ENCODE data around the gene HOOK2. TPM values are rescaled to one million over a fixed set of nuclear protein-coding genes. Genes with fewer than 3 reads are reported as not detected.
A peak's percentile ranks its signal among the peaks of the same experiment; 100 is the strongest.

HOOK2 gene
- total and polyA plus RNA-seq, 9 of the 15 experiments (the other 6 are each of a cell fraction or from before 2014, with no cell fraction given): 1.3 to 17.2 (median 9.9) TPM

- TF ChIP-seq, protein P1, sequence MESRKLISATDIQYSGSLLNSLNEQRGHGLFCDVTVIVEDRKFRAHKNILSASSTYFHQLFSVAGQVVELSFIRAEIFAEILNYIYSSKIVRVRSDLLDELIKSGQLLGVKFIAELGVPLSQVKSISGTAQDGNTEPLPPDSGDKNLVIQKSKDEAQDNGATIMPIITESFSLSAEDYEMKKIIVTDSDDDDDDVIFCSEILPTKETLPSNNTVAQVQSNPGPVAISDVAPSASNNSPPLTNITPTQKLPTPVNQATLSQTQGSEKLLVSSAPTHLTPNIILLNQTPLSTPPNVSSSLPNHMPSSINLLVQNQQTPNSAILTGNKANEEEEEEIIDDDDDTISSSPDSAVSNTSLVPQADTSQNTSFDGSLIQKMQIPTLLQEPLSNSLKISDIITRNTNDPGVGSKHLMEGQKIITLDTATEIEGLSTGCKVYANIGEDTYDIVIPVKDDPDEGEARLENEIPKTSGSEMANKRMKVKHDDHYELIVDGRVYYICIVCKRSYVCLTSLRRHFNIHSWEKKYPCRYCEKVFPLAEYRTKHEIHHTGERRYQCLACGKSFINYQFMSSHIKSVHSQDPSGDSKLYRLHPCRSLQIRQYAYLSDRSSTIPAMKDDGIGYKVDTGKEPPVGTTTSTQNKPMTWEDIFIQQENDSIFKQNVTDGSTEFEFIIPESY (CRISPR knock-in tag; IDR thresholded peaks at IDR 0.05): peak; percentile 77
- TF ChIP-seq MIER1 (IDR thresholded peaks at IDR 0.05; ENCODE audit: low read depth) (peak; percentile 40; the same call in 1 of the 2 replicates), HIVEP1 (CRISPR knock-in tag; IDR thresholded peaks at IDR 0.05) (no peak), DMBX1 (CRISPR knock-in tag; IDR thresholded peaks at IDR 0.05; ENCODE audit: borderline replicate concordance) (no peak), U2AF2 (optimal IDR thresholded peaks at IDR 0.05; ENCODE audit: low read depth, low read length) (no peak), KAT7 (CRISPR knock-in tag; IDR thresholded peaks at IDR 0.05; ENCODE audit: borderline replicate concordance) (0 out of 2 replicates have a peak, but pooled peaks have one; percentile 87), NCOR1 (IDR thresholded peaks at IDR 0.05) (no peak), ZSCAN29 (IDR thresholded peaks at IDR 0.05) (no peak), ETV1 (tag; conservative IDR thresholded peaks at IDR 0.05; ENCODE audit: low read depth) (no peak), ZNF668 (CRISPR knock-in tag; IDR thresholded peaks at IDR 0.05) (0 out of 2 replicates have a peak, but pooled peaks have one; percentile 30), DACH1 (IDR thresholded peaks at IDR 0.05; ENCODE audit: partially characterized antibody) (peak; percentile 61), BCL6 (CRISPR knock-in tag; IDR thresholded peaks at IDR 0.05) (no peak), NFYB (IDR thresholded peaks at IDR 0.05; ENCODE audit: extremely low read depth, insufficient read length) (no peak), ARID3A (IDR thresholded peaks at IDR 0.05; ENCODE audit: borderline replicate concordance, low read depth, low read length) (peak; percentile 59; the same call in 1 of the 2 replicates), EP300 (IDR thresholded peaks at IDR 0.05; ENCODE audit: low read length) (peak; percentile 3; the same call in 1 of the 2 replicates), ZNF232 (CRISPR knock-in tag; IDR thresholded peaks at IDR 0.05) (0 out of 2 replicates have a peak, but pooled peaks have one; percentile 87), ZBED1 (IDR thresholded peaks at IDR 0.05) (peak; percentile 45)
- TF ChIP-seq, protein P2, sequence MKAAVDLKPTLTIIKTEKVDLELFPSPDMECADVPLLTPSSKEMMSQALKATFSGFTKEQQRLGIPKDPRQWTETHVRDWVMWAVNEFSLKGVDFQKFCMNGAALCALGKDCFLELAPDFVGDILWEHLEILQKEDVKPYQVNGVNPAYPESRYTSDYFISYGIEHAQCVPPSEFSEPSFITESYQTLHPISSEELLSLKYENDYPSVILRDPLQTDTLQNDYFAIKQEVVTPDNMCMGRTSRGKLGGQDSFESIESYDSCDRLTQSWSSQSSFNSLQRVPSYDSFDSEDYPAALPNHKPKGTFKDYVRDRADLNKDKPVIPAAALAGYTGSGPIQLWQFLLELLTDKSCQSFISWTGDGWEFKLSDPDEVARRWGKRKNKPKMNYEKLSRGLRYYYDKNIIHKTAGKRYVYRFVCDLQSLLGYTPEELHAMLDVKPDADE (conservative IDR thresholded peaks at IDR 0.05; ENCODE audit: control insufficient read depth, low read depth, low read length): peak; percentile 50; the same call in 1 of the 2 replicates
- TF ChIP-seq, protein P3, sequence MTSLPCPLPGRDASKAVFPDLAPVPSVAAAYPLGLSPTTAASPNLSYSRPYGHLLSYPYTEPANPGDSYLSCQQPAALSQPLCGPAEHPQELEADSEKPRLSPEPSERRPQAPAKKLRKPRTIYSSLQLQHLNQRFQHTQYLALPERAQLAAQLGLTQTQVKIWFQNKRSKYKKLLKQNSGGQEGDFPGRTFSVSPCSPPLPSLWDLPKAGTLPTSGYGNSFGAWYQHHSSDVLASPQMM (CRISPR knock-in tag; IDR thresholded peaks at IDR 0.05): no peak
Observed at GRCh38 chr19:12801466-12802266, 26.3 kb upstream of the HOOK2 start, which contains the start of the genes PRDX2 and THSD8 (continued).
